HAP-1 (cell line): Measurements from ENCODE around the gene SKOR2.

Experiments
- DNase-seq, 2 experiments: peaks; one replicate each; pipeline ENCODE4 v3.0.0-alpha.2; 2016 to 2020; ENCODE audit warnings: low spot score in 2 of 2
- H3K27me3 ChIP-seq: fragments of 250-450 bp; sonication (Bioruptor Pico); 2 replicates; pipeline ENCODE4 v1.5.1; 2020; ENCODE audit warnings: low read depth, mild to moderate bottlenecking, moderate library complexity
- H3K36me3 ChIP-seq: fragments of 250-450 bp; sonication (Bioruptor Pico); replicated peaks from 2 replicates; pipeline ENCODE4 v1.5.1; 2020; ENCODE audit warnings: mild to moderate bottlenecking
- H3K4me1 ChIP-seq: fragments of 250-450 bp; sonication (Bioruptor Pico); 2 replicates; pipeline ENCODE4 v1.5.1; 2020; ENCODE audit warnings: mild to moderate bottlenecking
- H3K4me3 ChIP-seq: fragments of 250-450 bp; sonication (Bioruptor Pico); 2 replicates; pipeline ENCODE4 v1.5.1; 2020; ENCODE audit warnings: mild to moderate bottlenecking, moderate library complexity
- H3K9me3 ChIP-seq: fragments of 250-450 bp; sonication (Bioruptor Pico); 2 replicates; pipeline ENCODE4 v1.5.1; 2020; ENCODE audit warnings: mild to moderate bottlenecking, moderate library complexity
- in situ Hi-C: fragments of 300-500 bp; cut with MboI; formaldehyde crosslinking; loops from 3 replicates; pipeline ENCODE4 v1.14.3; 2020; ENCODE audit warnings: low sequenced_read_pairs, inconsistent platforms, mixed read lengths

Gene SKOR2

GRCh38 chr18:47248115-47248603 is 3.3 kb downstream of the SKOR2 start:
- no peaks in the 10 kb centered on the region for H3K36me3 ChIP-seq
- in situ Hi-C loops, result no loop called here
- H3K4me3 ChIP-seq, result no peak overlapping the region
- DNase-seq, result no peak
- H3K27me3 ChIP-seq, result peaks cover 45% of the 10 kb centered on the region
- no peaks in the 10 kb centered on the region for H3K9me3 ChIP-seq
- no peaks in the 10 kb centered on the region for H3K4me1 ChIP-seq

GRCh38 chr18:47247416-47248114 is 3.9 kb downstream of the SKOR2 start:
- Histone ChIP-seq H3K4me1 (no peaks in the 10 kb centered on the region), H3K4me3 (no peak overlapping the region), H3K27me3 (peaks cover 39% of the 10 kb centered on the region), H3K9me3 (no peaks in the 10 kb centered on the region), H3K36me3 (no peaks in the 10 kb centered on the region)
- no peak for DNase-seq
- in situ Hi-C loops, result no loop called here

GRCh38 chr18:47247036-47247415 is 4.4 kb downstream of the SKOR2 start:
- in situ Hi-C loops, result no loop called here
- Histone ChIP-seq H3K27me3 (peaks cover 34% of the 10 kb centered on the region), H3K4me1 (no peaks in the 10 kb centered on the region), H3K4me3 (no peak overlapping the region), H3K9me3 (no peaks in the 10 kb centered on the region), H3K36me3 (no peaks in the 10 kb centered on the region)
- DNase-seq, result no peak

- peaks cover 30% of the 10 kb centered on the region for H3K27me3 ChIP-seq
- no peaks in the 10 kb centered on the region for H3K4me1 ChIP-seq
- H3K36me3 ChIP-seq, result no peaks in the 10 kb centered on the region
- in situ Hi-C loops, result no loop called here
- no peak for DNase-seq
- no peak overlapping the region for H3K4me3 ChIP-seq
- H3K9me3 ChIP-seq, result no peaks in the 10 kb centered on the region
These were observed 5.2 kb downstream of the SKOR2 start for GRCh38 chr18:47246027-47246971.

GRCh38 chr18:47244086-47244485 is 7.4 kb downstream of the SKOR2 start:
- peaks cover 21% of the 10 kb centered on the region for H3K27me3 ChIP-seq
- no peak overlapping the region for H3K4me3 ChIP-seq
- in situ Hi-C loops, result no loop called here

GRCh38 chr18:47235096-47235495 is 16.4 kb downstream of the SKOR2 start:
- in situ Hi-C loops, result no loop called here

More at GRCh38 chr18:47244086-47244485, 7.4 kb downstream of the SKOR2 start:
- Histone ChIP-seq H3K9me3 (no peaks in the 10 kb centered on the region), H3K4me1 (no peaks in the 10 kb centered on the region), H3K36me3 (no peaks in the 10 kb centered on the region)
- DNase-seq, result no peak

GRCh38 chr18:47226660-47227059 is 24.8 kb downstream of the SKOR2 start:
- no peak overlapping the region for H3K4me3 ChIP-seq
- peaks cover 28% of the 10 kb centered on the region for H3K27me3 ChIP-seq
- no peak for DNase-seq
- no peaks in the 10 kb centered on the region for H3K9me3 ChIP-seq
- H3K36me3 ChIP-seq, result no peaks in the 10 kb centered on the region
- H3K4me1 ChIP-seq, result no peaks in the 10 kb centered on the region
- in situ Hi-C loops, result no loop called here

More at GRCh38 chr18:47235096-47235495, 16.4 kb downstream of the SKOR2 start:
- H3K9me3 ChIP-seq, result no peaks in the 10 kb centered on the region
- H3K36me3 ChIP-seq, result no peaks in the 10 kb centered on the region
- DNase-seq, result no peak
- H3K27me3 ChIP-seq, result peaks cover 18% of the 10 kb centered on the region
- no peaks in the 10 kb centered on the region for H3K4me1 ChIP-seq
- no peak overlapping the region for H3K4me3 ChIP-seq

- Histone ChIP-seq H3K36me3 (no peaks in the 10 kb centered on the region), H3K9me3 (no peaks in the 10 kb centered on the region), H3K4me1 (no peaks in the 10 kb centered on the region), H3K4me3 (no peak overlapping the region), H3K27me3 (peaks cover 22% of the 10 kb centered on the region)
- in situ Hi-C loops, result loop anchor here (5.0 kb wide), 1 partner anchor 532 kb away; no protein-coding TSS in a partner anchor
- DNase-seq, result peak; percentile 27 to 32
These were observed 35.8 kb downstream of the SKOR2 start for GRCh38 chr18:47215554-47216138.

GRCh38 chr18:47209171-47209570 is 42.3 kb downstream of the SKOR2 start:
- H3K4me3 ChIP-seq, result no peak overlapping the region
- H3K9me3 ChIP-seq, result no peaks in the 10 kb centered on the region
- no peak for DNase-seq
- in situ Hi-C loops, result no loop called here
- H3K27me3 ChIP-seq, result peaks cover 30% of the 10 kb centered on the region
- H3K36me3 ChIP-seq, result no peaks in the 10 kb centered on the region
- H3K4me1 ChIP-seq, result no peaks in the 10 kb centered on the region

- Histone ChIP-seq H3K4me1 (no peaks in the 10 kb centered on the region), H3K36me3 (no peaks in the 10 kb centered on the region), H3K4me3 (no peak overlapping the region), H3K9me3 (no peaks in the 10 kb centered on the region), H3K27me3 (peaks cover 29% of the 10 kb centered on the region)
- in situ Hi-C loops, result no loop called here
- no peak for DNase-seq
These were observed 44.4 kb downstream of the SKOR2 start for GRCh38 chr18:47206945-47207637.

GRCh38 chr18:47204908-47205522 is 46.4 kb downstream of the SKOR2 start:
- no peaks in the 10 kb centered on the region for H3K36me3 ChIP-seq
- no peak overlapping the region for H3K4me3 ChIP-seq
- DNase-seq, result peak; percentile 26 to 53
- H3K4me1 ChIP-seq, result no peaks in the 10 kb centered on the region
- peaks cover 15% of the 10 kb centered on the region for H3K27me3 ChIP-seq
- in situ Hi-C loops, result no loop called here
- no peaks in the 10 kb centered on the region for H3K9me3 ChIP-seq

- Histone ChIP-seq H3K4me3 (no peak overlapping the region), H3K9me3 (no peaks in the 10 kb centered on the region), H3K4me1 (no peaks in the 10 kb centered on the region), H3K36me3 (no peaks in the 10 kb centered on the region), H3K27me3 (peaks cover 11% of the 10 kb centered on the region)
- no peak for DNase-seq
- in situ Hi-C loops, result no loop called here
These were observed 47.6 kb downstream of the SKOR2 start for GRCh38 chr18:47203626-47204464.
